Neural progenitor cell (in vitro differentiated cells): Measurements from ENCODE around the gene DARS1.

ENCODE experiments used
- EZH2 ChIP-seq: fragments of 200-600 bp; sonication (generic); IDR thresholded peaks from 2 replicates; pipeline ENCODE4 v1.6.1; 2017; ENCODE audit warnings: antibody characterized with exemption, mild to moderate bottlenecking, moderate library complexity
- EZH2phosphoT487 ChIP-seq: fragments of 200-600 bp; sonication (generic); IDR thresholded peaks from 2 replicates; pipeline ENCODE4 v1.6.1; 2017; ENCODE audit warnings: antibody characterized with exemption
- TF ChIP-seq, protein P1 (sequence below): fragments of 200-600 bp; sonication (generic); IDR thresholded peaks from 2 replicates; pipeline ENCODE4 v1.5.1; 2017; ENCODE audit warnings: antibody characterized with exemption, mild to moderate bottlenecking

DNA sequence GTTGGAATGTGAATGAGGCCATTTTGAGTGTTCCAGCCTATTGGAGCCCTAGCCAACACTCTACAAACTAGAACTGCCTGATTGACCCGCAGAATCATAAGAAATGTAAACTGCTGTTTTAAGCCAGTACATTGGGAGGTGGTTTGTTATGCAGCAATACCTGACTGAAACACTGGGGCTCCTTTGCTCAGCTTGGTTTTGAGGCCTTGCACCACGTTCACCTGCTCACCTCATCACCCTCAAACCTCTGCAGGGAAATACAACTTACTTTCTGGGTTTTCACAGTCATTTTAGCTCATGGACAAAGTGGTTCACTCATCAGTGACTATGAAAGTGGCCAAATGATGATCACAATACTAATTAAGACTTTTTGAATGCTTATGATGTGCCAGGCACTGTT, 10.9 kb upstream of the DARS1 start:
- TF ChIP-seq EZH2 (no peak), EZH2phosphoT487 (no peak)
- TF ChIP-seq, protein P1, sequence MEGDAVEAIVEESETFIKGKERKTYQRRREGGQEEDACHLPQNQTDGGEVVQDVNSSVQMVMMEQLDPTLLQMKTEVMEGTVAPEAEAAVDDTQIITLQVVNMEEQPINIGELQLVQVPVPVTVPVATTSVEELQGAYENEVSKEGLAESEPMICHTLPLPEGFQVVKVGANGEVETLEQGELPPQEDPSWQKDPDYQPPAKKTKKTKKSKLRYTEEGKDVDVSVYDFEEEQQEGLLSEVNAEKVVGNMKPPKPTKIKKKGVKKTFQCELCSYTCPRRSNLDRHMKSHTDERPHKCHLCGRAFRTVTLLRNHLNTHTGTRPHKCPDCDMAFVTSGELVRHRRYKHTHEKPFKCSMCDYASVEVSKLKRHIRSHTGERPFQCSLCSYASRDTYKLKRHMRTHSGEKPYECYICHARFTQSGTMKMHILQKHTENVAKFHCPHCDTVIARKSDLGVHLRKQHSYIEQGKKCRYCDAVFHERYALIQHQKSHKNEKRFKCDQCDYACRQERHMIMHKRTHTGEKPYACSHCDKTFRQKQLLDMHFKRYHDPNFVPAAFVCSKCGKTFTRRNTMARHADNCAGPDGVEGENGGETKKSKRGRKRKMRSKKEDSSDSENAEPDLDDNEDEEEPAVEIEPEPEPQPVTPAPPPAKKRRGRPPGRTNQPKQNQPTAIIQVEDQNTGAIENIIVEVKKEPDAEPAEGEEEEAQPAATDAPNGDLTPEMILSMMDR = no peak
